Endothelial cell of umbilical vein (primary cell): ENCODE measurements around the gene NCOR1. TPM values are rescaled to one million over a fixed set of nuclear protein-coding genes. Genes with fewer than 3 reads are reported as not detected.
"Not testable (repeated sequence)": the region's sequence is repeated elsewhere in the genome, so short reads cannot be mapped to it uniquely, and the experiment has no call there.

Experiments used
- BruUV-seq: library from RNA; stranded (reverse); fragments of 400-500 nt; replicated peaks from 2 replicates; lab custom pipeline; 2021; lab: Mats Ljungman, UMichigan
- CTCF ChIA-PET: fragments of 300-600, 350-600 bp; sonication (Branson Sonifier 250); formaldehyde crosslinking; loops from one replicate; lab custom pipeline; 2021; ENCODE audit warnings: antibody characterized with exemption, inconsistent platforms; lab: Charles Lee
- POLR2A ChIA-PET: fragments of 300-600, 350-600 bp; sonication (Branson Sonifier 250); formaldehyde crosslinking; loops from one replicate; lab custom pipeline; 2021; ENCODE audit warnings: antibody characterized with exemption, inconsistent platforms; lab: Charles Lee
- DNase-seq: peaks from one replicate; pipeline ENCODE4 v3.0.0-alpha.2; 2011; ENCODE audit warnings: low read depth, low spot score
- FAIRE-seq: peaks from 2 replicates; lab custom pipeline; 2011; peaks lifted over from hg19 to GRCh38; lab: Jason Lieb, UNC
- H2AFZ ChIP-seq: 2 replicates; pipeline ENCODE4 v1.6.0; 2012; ENCODE audit warnings: low read depth, low read length, control low read depth, inconsistent platforms
- H3K27ac ChIP-seq: 2 replicates; pipeline ENCODE4 v1.5.1; 2011; ENCODE audit warnings: low read depth, mild to moderate bottlenecking, control low read depth, low read length, moderate library complexity; ENCODE audit not compliant: insufficient read depth
- H3K27me3 ChIP-seq, 2 experiments: 2 replicates each; pipeline versions ENCODE4 v1.6.0 to v1.6.1; 2011; ENCODE audit warnings: low read length in 2 of 2, mixed read lengths in 1 of 2; ENCODE audit not compliant: control insufficient read depth in 2 of 2, insufficient read depth in 2 of 2
- H3K36me3 ChIP-seq, 2 experiments: 2 replicates in 1 of 2; 3 replicates in 1 of 2; pipeline ENCODE4 v1.5.1; 2011; ENCODE audit warnings: low read length in 2 of 2, mild to moderate bottlenecking in 1 of 2, moderate library complexity in 1 of 2; ENCODE audit not compliant: control insufficient read depth in 2 of 2, insufficient read depth in 2 of 2; ENCODE audit errors: extremely low read depth in 1 of 2
- H3K4me1 ChIP-seq: 3 replicates; pipeline ENCODE4 v1.5.1; 2011; ENCODE audit warnings: mild to moderate bottlenecking, low read length; ENCODE audit not compliant: control insufficient read depth, insufficient read depth; ENCODE audit errors: extremely low read depth
- H3K4me2 ChIP-seq: 2 replicates; pipeline ENCODE4 v1.6.1; 2011; ENCODE audit warnings: low read length, control low read depth, mixed read lengths; ENCODE audit not compliant: insufficient read depth
- H3K4me3 ChIP-seq, 3 experiments: fragments of 200-600 bp in 1 of 3; sonication (generic), shearing (Covaris generic) in 1 of 3; replicated peaks in 1 of 3; 2 replicates each; pipeline ENCODE4 v1.5.1; 2011 to 2016; ENCODE audit warnings: control low read depth in 3 of 3, low read length in 3 of 3, mild to moderate bottlenecking in 2 of 3, inconsistent platforms in 1 of 3, low read depth in 1 of 3, moderate library complexity in 1 of 3; ENCODE audit not compliant: insufficient read depth in 1 of 3
- H3K79me2 ChIP-seq: 2 replicates; pipeline ENCODE4 v1.6.0; 2012; ENCODE audit warnings: low read length, inconsistent platforms; ENCODE audit not compliant: control insufficient read depth, insufficient read depth
- H3K9ac ChIP-seq: replicated peaks from 2 replicates; pipeline ENCODE3; 2011; ENCODE audit warnings: low read length, control low read depth; ENCODE audit not compliant: insufficient read depth; ENCODE audit errors: extremely low read depth
- H3K9me1 ChIP-seq: replicated peaks from 3 replicates; pipeline ENCODE4 v1.6.0; 2011; ENCODE audit warnings: mild to moderate bottlenecking, low read length; ENCODE audit not compliant: control insufficient read depth, insufficient read depth; ENCODE audit errors: extremely low read depth
- H3K9me3 ChIP-seq: replicated peaks from 2 replicates; pipeline ENCODE4 v1.5.1; 2012; ENCODE audit warnings: low read length, inconsistent platforms; ENCODE audit not compliant: control insufficient read depth, insufficient read depth
- H4K20me1 ChIP-seq: replicated peaks from 2 replicates; pipeline ENCODE3; 2011; ENCODE audit warnings: mild to moderate bottlenecking, low read length; ENCODE audit not compliant: control insufficient read depth, insufficient read depth; ENCODE audit errors: extremely low read depth
- EZH2 ChIP-seq: IDR thresholded peaks from 2 replicates; pipeline ENCODE4 v1.6.1; 2012; ENCODE audit warnings: borderline replicate concordance, low read depth, mild to moderate bottlenecking, moderate library complexity, low read length, inconsistent platforms; ENCODE audit not compliant: severe bottlenecking
- FOS ChIP-seq: IDR thresholded peaks from 2 replicates; pipeline ENCODE4 v1.6.1; 2011; ENCODE audit warnings: mild to moderate bottlenecking, low read length, moderate library complexity, borderline replicate concordance; ENCODE audit not compliant: insufficient read depth
- GATA2 ChIP-seq: IDR thresholded peaks from 2 replicates; pipeline ENCODE4 v1.7.0; 2011; ENCODE audit warnings: low read depth, mild to moderate bottlenecking, moderate library complexity, mixed read lengths, low read length; ENCODE audit not compliant: insufficient read length, insufficient read depth
- JUN ChIP-seq: IDR thresholded peaks from 2 replicates; pipeline ENCODE4 v1.6.1; 2011; ENCODE audit warnings: borderline replicate concordance, low read depth; ENCODE audit not compliant: insufficient read length, insufficient read depth
- MYC ChIP-seq: IDR thresholded peaks from one replicate; pipeline ENCODE4 v1.6.1; 2011; ENCODE audit warnings: mild to moderate bottlenecking, low read depth, low read length
- POLR2AphosphoS5 ChIP-seq: IDR thresholded peaks from 2 replicates; pipeline ENCODE4 v1.6.1; 2012; ENCODE audit warnings: low read depth, mild to moderate bottlenecking, control low read depth, low read length, moderate library complexity; ENCODE audit not compliant: insufficient read depth
- dilution Hi-C: fragments of 300-500 bp; cut with MboI; formaldehyde crosslinking; loops from one replicate; pipeline ENCODE4 v1.15.0; 2019; ENCODE audit warnings: low sequenced_read_pairs; ENCODE audit not compliant: extremely low pct_ligation_motif_present
- intact Hi-C: fragments of 100-400 bp; cut with micrococcal nuclease; formaldehyde crosslinking; loops from one replicate; pipeline ENCODE4 v1.10.0; 2022
- polyA plus RNA-seq, 4 experiments: library from polyadenylated mRNA; depleted of rRNA in 3 of 4; stranded (reverse) in 3 of 4; unstranded in 1 of 4; fragments of >200 nt; gene quantifications; 2 replicates each; pipeline versions ENCODE4 v1.2.1 to v1.2.3, GENCODE V29; 2011 to 2012; ENCODE audit warnings: missing spikeins in 1 of 4
- total RNA-seq: library from RNA; stranded (reverse); gene quantifications from 2 replicates; pipeline ENCODE4 v1.2.3, GENCODE V29; 2021
- TF ChIP-seq, protein P1 (sequence below): IDR thresholded peaks from 2 replicates; pipeline ENCODE4 v1.6.1; 2011; ENCODE audit not compliant: insufficient read depth, insufficient read length

NCOR1 gene
- total and polyA plus RNA-seq, 2 donors (not counting 3 experiments of a cell fraction or from before 2014, with no cell fraction given): 90.0 to 134 TPM

GRCh38 chr17:16171613-16172012 is 43.7 kb downstream of the NCOR1 start:
- Histone ChIP-seq H3K9me3 (no peaks in the 10 kb centered on the region), H3K4me2 (no peak overlapping the region), H3K27ac (no peak overlapping the region), H3K4me1 (no peaks in the 10 kb centered on the region), H3K27me3 (no peaks in the 10 kb centered on the region), H3K9ac (no peak overlapping the region), H3K9me1 (no peaks in the 10 kb centered on the region), H3K36me3 (peaks cover 1 to 5% of the 10 kb centered on the region in 2 experiments), H3K79me2 (peaks cover 32% of the 10 kb centered on the region), H4K20me1 (no peaks in the 10 kb centered on the region), H2AFZ (no peak overlapping the region), H3K4me3 (no peak overlapping the region)
- POLR2A ChIA-PET: no interaction called here
- no TSS peak for BruUV-seq
- TF ChIP-seq FOS (no peak), MYC (no peak), POLR2AphosphoS5 (no peak), GATA2 (no peak), JUN (no peak), EZH2 (no peak)
- TF ChIP-seq, protein P1, sequence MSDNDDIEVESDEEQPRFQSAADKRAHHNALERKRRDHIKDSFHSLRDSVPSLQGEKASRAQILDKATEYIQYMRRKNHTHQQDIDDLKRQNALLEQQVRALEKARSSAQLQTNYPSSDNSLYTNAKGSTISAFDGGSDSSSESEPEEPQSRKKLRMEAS: no peak
- dilution Hi-C loops: no loop called here
- CTCF ChIA-PET: interaction anchor here (1.1 kb wide), 1 partner anchor 45 kb away, joined by 3 read pairs; no protein-coding TSS in a partner anchor
- FAIRE-seq (no peak), DNase-seq (no peak)
- intact Hi-C loops: no loop called here

GRCh38 chr17:16166766-16167165 is 48.6 kb downstream of the NCOR1 start:
- H3K4me1 ChIP-seq, dilution Hi-C loops: not testable (repeated sequence)

More at GRCh38 chr17:16166766-16167165, 48.6 kb downstream of the NCOR1 start:
- intact Hi-C loops, FAIRE-seq, H3K4me3 ChIP-seq, DNase-seq, POLR2A ChIA-PET, BruUV-seq, H3K9ac ChIP-seq, H4K20me1 ChIP-seq, H2AFZ ChIP-seq, H3K27ac ChIP-seq, H3K27me3 ChIP-seq, H3K9me3 ChIP-seq, H3K9me1 ChIP-seq, H3K36me3 ChIP-seq, H3K4me2 ChIP-seq: not testable (repeated sequence)
- CTCF ChIA-PET: interaction anchor here (0.8 to 1.0 kb wide), 2 partner anchors 14 to 16 kb away, joined by 3 read pairs; no protein-coding TSS in a partner anchor
- H3K79me2 ChIP-seq: peaks cover 13% of the 10 kb centered on the region
